ENCODE data around the gene PIK3IP1.
"Not testable (repeated sequence)": the region's sequence is repeated elsewhere in the genome, so short reads cannot be mapped to it uniquely, and the experiment has no call there.

The PIK3IP1 gene

DNA sequence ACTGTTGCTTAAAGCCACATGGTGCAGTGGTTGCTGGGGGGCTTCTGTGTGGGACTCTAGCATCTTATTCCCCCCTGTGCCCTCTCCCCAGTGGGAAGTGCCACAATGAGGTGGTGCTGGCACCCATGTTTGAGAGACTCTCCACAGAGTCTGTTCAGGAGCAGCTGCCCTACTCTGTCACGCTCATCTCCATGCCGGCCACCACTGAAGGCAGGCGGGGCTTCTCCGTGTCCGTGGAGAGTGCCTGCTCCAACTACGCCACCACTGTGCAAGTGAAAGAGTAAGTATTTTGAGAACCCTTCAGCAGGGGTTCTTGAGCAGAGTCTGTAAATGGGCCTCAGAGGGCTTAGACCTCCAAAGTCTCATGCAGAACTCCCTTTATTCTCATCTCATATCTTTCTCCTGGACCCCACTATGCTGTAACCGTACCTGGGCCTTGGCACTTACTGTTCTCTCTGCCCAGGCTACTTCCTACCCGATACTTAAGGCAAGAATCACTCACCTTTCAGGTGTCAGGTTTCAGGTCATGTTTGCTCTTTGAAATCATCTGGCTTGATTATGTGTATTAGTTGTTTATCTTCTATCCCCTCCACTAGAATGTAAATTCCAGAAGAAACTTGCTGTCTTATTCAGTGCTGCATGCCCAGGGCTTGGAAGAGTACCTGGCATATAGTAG lies 32.4 kb downstream of the PIK3IP1 start:
- H3K4me2 ChIP-seq: no peak overlapping the region
- H3K27ac ChIP-seq: no peak overlapping the region
- H3K4me1 ChIP-seq: peaks cover under 1% of the 10 kb centered on the region; the same call in 1 of the 2 replicates
- TF ChIP-seq Cebpa-rat (IDR thresholded peaks at IDR 0.05): no peak
- H3K27me3 ChIP-seq: no peaks in the 10 kb centered on the region
- H3K4me3 ChIP-seq: no peak overlapping the region
- H3K9me3 ChIP-seq: no peaks in the 10 kb centered on the region
- 0 out of 2 replicates have a peak, but pooled peaks cover 1% of the 10 kb centered on the region for H4K20me1 ChIP-seq
- H3K36me3 ChIP-seq: peaks cover 75% of the 10 kb centered on the region
- H3K9ac ChIP-seq: no peak overlapping the region

DNA sequence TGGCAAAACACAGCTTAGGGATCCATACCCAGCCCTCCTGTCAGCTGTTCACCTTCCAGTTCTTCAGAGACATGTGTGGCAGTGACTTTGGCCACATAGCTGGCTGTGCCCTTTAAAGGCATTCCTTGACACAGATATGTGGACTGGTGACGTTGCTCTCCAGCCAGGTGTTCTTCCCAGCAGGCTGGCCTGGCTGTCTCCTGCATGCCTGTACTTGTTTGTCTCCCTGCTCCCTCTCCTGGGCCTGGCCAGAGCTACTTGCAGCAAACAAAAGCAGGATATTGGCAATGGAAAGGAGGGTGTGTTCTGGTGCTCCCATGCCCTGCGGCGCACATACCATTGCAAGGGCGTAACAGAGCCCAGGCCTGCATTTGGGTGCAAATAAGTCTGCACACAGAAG lies 38.3 kb downstream of the PIK3IP1 start:
- H3K4me2 ChIP-seq: no peak overlapping the region
- no peak overlapping the region for H3K4me3 ChIP-seq
- H3K4me1 ChIP-seq: peaks cover 14% of the 10 kb centered on the region
- H3K27me3 ChIP-seq: no peaks in the 10 kb centered on the region
- H3K36me3 ChIP-seq: peaks cover 40% of the 10 kb centered on the region
- H3K27ac ChIP-seq: no peak overlapping the region
- H4K20me1 ChIP-seq: peaks cover 17% of the 10 kb centered on the region; the same call in 1 of the 2 replicates
- H3K9me3 ChIP-seq: no peaks in the 10 kb centered on the region
- TF ChIP-seq Cebpa-rat (IDR thresholded peaks at IDR 0.05): no peak
- H3K9ac ChIP-seq: no peak overlapping the region

DNA sequence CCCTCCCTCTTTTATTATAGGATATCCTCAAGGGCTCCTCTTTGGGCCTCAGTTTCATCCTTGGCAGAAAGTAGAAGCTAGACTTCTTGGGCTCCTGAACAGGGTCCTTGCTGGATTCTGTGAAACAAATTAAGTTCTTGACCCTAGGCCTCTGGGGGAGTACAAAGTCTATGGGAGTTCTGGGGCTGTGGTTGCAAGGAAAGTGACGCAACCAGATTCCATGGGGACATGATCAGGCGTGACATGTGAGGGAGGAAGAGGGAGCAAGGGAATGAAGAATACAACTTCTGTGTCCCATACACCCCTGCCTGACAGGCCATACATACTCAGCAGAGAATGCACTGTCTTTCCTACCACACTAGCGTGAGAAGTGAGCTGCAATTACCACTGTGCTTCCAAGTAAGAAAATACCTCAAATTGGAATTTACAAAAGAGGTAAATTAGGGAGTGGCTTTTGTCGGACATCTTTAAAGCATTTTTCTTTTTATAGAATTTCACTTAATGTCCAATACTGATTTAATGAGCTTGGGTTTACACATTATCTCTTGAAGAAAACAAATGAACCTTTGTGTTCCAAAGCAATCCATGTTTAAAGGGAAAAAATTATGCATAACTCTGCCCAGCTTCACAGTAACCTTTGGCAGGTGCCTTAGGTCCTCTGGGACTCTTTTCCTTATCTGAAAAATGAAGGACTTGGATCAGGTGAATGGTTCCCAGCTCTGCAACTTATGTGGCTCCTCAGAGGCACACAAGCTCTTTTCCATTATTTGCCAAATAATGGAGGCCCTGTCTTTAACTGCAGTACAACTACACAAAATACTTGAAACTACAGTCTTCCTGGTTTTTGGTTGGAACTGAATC lies 41.3 kb downstream of the PIK3IP1 start:
- H3K27me3 ChIP-seq: no peaks in the 10 kb centered on the region
- no peaks in the 10 kb centered on the region for H3K9me3 ChIP-seq
- no peak overlapping the region for H3K9ac ChIP-seq
- peaks cover 31% of the 10 kb centered on the region for H3K4me1 ChIP-seq
- peaks cover 34% of the 10 kb centered on the region for H3K36me3 ChIP-seq
- no peak overlapping the region for H3K4me2 ChIP-seq
- no peak overlapping the region for H3K27ac ChIP-seq
- no peak for TF ChIP-seq Cebpa-rat (IDR thresholded peaks at IDR 0.05)
- no peak overlapping the region for H3K4me3 ChIP-seq
- peaks cover 25% of the 10 kb centered on the region for H4K20me1 ChIP-seq

DNA sequence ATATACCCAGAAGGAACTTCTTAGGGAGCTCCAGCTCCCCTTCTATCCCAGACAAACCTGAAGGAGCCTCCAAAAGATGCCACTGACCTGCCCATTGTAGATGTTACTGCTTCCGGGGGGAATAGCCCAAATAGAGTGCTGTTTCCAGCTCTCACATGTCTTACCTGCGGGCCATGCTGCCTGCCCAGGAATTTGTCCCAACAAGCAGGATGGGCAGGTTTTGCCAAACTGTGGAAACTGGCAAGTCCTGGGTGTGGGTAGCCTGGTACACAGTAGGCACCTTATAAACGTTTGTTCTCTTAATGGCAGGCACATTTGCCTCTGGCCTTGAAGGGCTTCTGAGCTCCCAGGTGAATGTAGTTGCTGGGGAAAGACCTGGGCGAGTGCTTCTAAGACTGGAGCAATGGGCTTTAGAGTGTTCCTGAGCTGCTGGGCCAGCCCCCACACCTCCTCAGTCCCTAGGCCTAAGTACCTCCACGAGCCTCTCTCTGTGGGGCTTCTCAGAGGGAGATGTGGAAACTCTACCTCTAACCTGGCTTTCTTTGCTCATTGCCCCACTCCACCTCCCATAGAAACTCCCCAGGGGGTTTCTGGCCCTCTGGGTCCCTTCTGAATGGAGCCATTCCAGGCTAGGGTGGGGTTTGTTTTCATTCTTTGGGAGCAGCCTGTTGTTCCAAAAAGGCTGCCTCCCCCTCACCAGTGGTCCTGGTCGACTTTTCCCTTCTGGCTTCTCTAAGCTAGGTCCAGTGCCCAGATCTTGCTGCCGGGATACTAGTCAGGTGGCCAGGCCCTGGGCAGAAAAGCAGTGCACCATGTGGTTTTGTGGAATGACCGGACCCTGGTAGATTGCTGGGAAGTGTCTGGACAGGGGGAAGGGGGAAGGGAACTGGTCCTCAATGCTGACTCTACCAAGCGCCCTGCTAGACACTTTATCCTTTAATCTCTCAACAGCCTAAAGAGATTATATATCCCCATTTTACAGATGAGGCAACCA lies 43.0 kb downstream of the PIK3IP1 start:
- no peaks in the 10 kb centered on the region for H3K9me3 ChIP-seq
- no peak for TF ChIP-seq Cebpa-rat (IDR thresholded peaks at IDR 0.05)
- peaks cover 17% of the 10 kb centered on the region for H4K20me1 ChIP-seq
- H3K4me3 ChIP-seq: no peak overlapping the region
- H3K27ac ChIP-seq: no peak overlapping the region
- 0 out of 2 replicates have a peak overlapping the region, but pooled peaks have one; percentile 47 for H3K9ac ChIP-seq
- H3K27me3 ChIP-seq: no peaks in the 10 kb centered on the region
- H3K36me3 ChIP-seq: peaks cover 27% of the 10 kb centered on the region
- H3K4me1 ChIP-seq: peaks cover 24% of the 10 kb centered on the region
- H3K4me2 ChIP-seq: no peak overlapping the region

DNA sequence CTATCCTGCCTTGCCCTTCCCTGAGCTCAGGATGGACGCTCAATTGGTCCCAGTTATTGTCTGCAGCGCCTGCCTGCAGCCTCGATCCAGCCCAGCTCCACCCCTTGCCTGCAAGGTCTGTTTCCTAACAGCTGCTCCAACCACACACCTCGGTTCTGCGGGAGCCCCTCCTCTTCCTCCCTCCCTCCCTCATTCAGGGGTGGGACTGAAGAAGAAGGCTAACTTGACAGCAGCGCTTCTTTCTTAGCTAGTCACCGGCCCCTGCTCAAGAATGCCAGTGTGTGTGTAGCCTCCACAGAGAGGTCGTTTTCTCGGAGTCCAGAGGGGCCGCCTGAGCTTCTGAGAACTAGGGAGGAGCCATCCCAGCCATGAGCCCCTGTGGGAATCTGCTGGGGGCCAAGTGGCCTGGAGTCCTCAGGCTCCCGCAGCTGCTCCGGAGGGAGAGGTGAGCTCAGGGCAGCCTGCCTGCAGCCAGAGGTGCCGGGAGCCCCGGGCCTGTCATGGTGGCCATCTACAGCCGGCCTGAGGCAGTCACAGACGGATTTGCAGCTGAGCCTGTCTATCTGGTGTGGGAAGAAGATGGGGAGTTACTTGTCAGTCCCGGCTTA lies 44.0 kb downstream of the PIK3IP1 start:
- H3K9ac ChIP-seq: peak overlapping the region; percentile 47; the same call in 1 of the 2 replicates
- H3K27ac ChIP-seq: 0 out of 2 replicates have a peak overlapping the region, but pooled peaks have one; percentile 19
- H3K4me3 ChIP-seq: peak overlapping the region; percentile 30; the same call in 1 of the 2 replicates
- H3K4me2 ChIP-seq: peak overlapping the region; percentile 76
- no peaks in the 10 kb centered on the region for H3K27me3 ChIP-seq
- H4K20me1 ChIP-seq: peaks cover 23% of the 10 kb centered on the region
- H3K4me1 ChIP-seq: peaks cover 21% of the 10 kb centered on the region
- H3K36me3 ChIP-seq: peaks cover 27% of the 10 kb centered on the region
- TF ChIP-seq Cebpa-rat (IDR thresholded peaks at IDR 0.05): no peak
- no peaks in the 10 kb centered on the region for H3K9me3 ChIP-seq

DNA sequence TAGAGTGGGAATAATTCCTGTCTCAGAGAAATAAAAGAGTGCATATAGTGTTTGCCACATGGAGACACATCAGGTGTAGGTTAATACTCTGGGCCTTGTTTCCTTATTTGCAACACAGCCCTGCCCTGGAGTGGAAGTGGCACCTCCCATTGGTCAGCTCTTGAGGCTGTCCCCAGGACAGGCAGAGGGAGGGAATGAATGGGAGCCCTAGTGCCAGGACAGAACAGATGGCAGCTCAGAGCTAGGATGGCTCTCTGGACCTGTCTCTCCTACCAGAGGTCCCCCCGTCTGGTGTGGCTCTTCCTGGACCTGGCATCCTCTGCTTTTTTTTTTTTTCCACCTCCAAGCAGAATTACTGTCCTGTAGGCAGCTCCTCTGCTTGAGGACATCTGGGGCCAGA lies 44.6 kb downstream of the PIK3IP1 start:
- no peak for TF ChIP-seq Cebpa-rat (IDR thresholded peaks at IDR 0.05)
- H3K9ac ChIP-seq: peak overlapping the region; percentile 47; the same call in 1 of the 2 replicates
- no peaks in the 10 kb centered on the region for H3K27me3 ChIP-seq
- no peaks in the 10 kb centered on the region for H3K9me3 ChIP-seq
- peaks cover 24% of the 10 kb centered on the region for H4K20me1 ChIP-seq
- peak overlapping the region; percentile 76 for H3K4me2 ChIP-seq
- H3K4me1 ChIP-seq: peaks cover 21% of the 10 kb centered on the region
- H3K4me3 ChIP-seq: peak overlapping the region; percentile 30; the same call in 1 of the 2 replicates
- H3K36me3 ChIP-seq: peaks cover 27% of the 10 kb centered on the region
- H3K27ac ChIP-seq: no peak overlapping the region

DNA sequence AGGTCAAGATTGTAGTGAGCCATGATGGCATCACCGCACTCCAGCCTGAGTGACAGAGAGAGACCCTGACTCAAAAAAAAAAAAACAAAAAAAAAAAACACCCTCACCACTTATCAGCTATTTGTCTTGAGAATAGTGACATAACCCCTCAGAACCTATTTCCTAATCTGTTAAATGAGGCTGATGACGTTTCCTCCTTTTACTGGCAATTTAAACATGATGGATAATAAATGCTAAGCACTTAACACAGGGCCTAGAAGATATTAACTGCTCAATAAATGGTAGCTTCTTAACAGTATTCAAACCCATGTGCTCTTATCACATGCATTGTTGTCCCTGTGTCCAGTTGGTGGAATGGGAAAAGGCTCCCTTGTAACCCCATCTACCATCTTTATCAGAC lies 45.6 kb downstream of the PIK3IP1 start:
- Histone ChIP-seq H3K4me3 (no peak overlapping the region), H3K9ac (no peak overlapping the region), H3K36me3 (peaks cover 32% of the 10 kb centered on the region), H3K27ac (no peak overlapping the region), H3K4me2 (no peak overlapping the region), H3K27me3 (no peaks in the 10 kb centered on the region), H3K9me3 (no peaks in the 10 kb centered on the region), H4K20me1 (peaks cover 24% of the 10 kb centered on the region), H3K4me1 (peaks cover 19% of the 10 kb centered on the region)
- TF ChIP-seq Cebpa-rat (IDR thresholded peaks at IDR 0.05): no peak

DNA sequence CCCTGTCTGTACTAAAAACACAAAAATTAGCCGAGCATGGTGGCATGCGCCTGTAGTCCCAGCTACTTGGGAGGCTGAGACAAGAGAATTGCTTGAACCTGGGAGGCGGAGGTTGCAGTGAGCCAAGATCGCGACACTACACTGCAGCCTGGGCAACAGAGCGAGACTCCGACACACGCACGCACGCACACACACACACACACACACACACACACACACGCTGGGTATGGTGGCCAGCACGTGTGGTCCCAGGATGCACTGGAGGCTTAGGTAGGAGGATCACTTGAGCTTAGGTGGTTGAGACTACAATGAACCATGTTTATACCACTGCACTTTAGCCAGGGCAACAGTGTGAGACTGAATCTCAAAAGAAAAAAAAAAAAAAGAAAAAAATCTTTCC lies 46.3 kb downstream of the PIK3IP1 start:
- H3K4me3 ChIP-seq, H3K27ac ChIP-seq, H3K27me3 ChIP-seq, H3K4me2 ChIP-seq, H3K9me3 ChIP-seq, H3K9ac ChIP-seq: not testable (repeated sequence)
- peaks cover 27% of the 10 kb centered on the region for H4K20me1 ChIP-seq
- H3K4me1 ChIP-seq: peaks cover 17% of the 10 kb centered on the region
- H3K36me3 ChIP-seq: peaks cover 38% of the 10 kb centered on the region

DNA sequence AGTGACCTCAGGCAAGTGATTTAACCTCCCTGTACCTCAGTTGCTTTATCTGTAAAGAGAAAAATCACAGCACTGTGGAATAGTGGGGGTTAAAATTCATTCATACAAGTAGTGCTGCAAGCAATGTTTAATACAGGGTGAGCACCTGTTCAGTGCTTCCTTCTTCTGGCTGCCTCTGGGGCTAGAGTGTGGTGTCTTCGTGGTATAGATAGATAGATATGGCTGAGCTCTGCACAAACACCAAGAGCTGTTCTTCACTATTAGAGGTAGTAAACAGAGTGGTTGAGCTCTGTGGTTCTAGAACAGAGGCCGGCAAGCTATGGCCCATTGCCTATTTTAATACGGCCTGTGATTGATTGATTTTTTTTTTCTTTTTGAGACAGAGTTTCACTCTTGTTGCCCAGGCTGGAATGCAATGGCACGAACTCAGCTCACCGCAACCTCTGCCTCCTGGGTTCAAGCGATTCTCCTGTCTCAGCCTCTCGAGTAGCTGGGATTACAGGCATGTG lies 47.3 kb downstream of the PIK3IP1 start:
- no peak overlapping the region for H3K27ac ChIP-seq
- TF ChIP-seq Cebpa-rat (IDR thresholded peaks at IDR 0.05): no peak
- no peak overlapping the region for H3K9ac ChIP-seq
- peaks cover 33% of the 10 kb centered on the region for H4K20me1 ChIP-seq
- H3K4me3 ChIP-seq: no peak overlapping the region
- H3K4me1 ChIP-seq: peaks cover 17% of the 10 kb centered on the region
- no peaks in the 10 kb centered on the region for H3K9me3 ChIP-seq
- no peaks in the 10 kb centered on the region for H3K27me3 ChIP-seq
- no peak overlapping the region for H3K4me2 ChIP-seq
- H3K36me3 ChIP-seq: peaks cover 47% of the 10 kb centered on the region
